Ovary (tissue), 3 donors: ENCODE data around the gene TTC32.

Experiments
- POLR2A ChIP-seq: fragments of 450-650 bp; IDR thresholded peaks from one replicate; pipeline ENCODE4 v1.6.1; 2017; ENCODE audit warnings: antibody characterized with exemption, mild to moderate bottlenecking, moderate library complexity
- TF ChIP-seq, protein P1 (sequence below), 3 donors: fragments of 450-650 bp in 2 of 3; fragments of 200-600 bp in 1 of 3; IDR thresholded peaks; one replicate each; pipeline versions ENCODE4 v1.5.1 to v1.8.0; 2016 to 2022; ENCODE audit warnings: antibody characterized with exemption in 3 of 3, mild to moderate bottlenecking in 1 of 3
- donor health status: DM: no; HTN: no; CAD: no.

DNA sequence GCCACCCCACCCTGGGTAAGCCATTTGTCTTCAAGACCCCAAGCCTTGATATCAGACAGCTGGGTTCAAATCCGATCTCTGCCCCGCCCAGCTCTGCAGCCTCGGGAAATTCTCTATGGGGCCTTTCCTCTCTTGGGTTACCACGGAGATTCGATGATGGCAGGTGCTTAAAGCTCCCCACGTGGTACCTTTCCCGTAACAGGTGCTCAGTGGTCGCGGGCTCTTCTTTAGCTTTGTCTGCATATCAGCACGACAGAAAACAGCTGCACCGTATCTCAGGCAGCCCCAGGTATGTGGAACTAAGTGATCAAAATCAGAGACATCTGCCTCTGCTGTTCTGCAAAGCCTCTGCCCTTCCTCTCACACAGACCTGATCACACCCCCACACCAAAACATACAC, 37.4 kb downstream of the TTC32 start:
- TF ChIP-seq, protein P1, sequence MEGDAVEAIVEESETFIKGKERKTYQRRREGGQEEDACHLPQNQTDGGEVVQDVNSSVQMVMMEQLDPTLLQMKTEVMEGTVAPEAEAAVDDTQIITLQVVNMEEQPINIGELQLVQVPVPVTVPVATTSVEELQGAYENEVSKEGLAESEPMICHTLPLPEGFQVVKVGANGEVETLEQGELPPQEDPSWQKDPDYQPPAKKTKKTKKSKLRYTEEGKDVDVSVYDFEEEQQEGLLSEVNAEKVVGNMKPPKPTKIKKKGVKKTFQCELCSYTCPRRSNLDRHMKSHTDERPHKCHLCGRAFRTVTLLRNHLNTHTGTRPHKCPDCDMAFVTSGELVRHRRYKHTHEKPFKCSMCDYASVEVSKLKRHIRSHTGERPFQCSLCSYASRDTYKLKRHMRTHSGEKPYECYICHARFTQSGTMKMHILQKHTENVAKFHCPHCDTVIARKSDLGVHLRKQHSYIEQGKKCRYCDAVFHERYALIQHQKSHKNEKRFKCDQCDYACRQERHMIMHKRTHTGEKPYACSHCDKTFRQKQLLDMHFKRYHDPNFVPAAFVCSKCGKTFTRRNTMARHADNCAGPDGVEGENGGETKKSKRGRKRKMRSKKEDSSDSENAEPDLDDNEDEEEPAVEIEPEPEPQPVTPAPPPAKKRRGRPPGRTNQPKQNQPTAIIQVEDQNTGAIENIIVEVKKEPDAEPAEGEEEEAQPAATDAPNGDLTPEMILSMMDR (IDR thresholded peaks at IDR 0.05): no peak
- no peak for TF ChIP-seq POLR2A
